ENCODE results near the gene PDLIM4.

GRCh38 chr5:132270706-132271105 is 13.2 kb downstream of the PDLIM4 start:
- TF ChIP-seq ZNF384 (IDR thresholded peaks at IDR 0.05): no peak
- TF ChIP-seq LEF1 (IDR thresholded peaks at IDR 0.05; ENCODE audit: borderline replicate concordance): no peak
- TF ChIP-seq SP1 (IDR thresholded peaks at IDR 0.05): no peak

Measured in HEK293T (cell line).